DMS153 treated with DMSO at 0.1 percent for 48 hours (cell line): ENCODE data around the gene KIF3A.

ENCODE experiments used
- DNase-seq: peaks from one replicate; lab custom pipeline; 2025; ENCODE audit not compliant: unreplicated experiment; lab: John Stamatoyannopoulos, UW

KIF3A gene

GRCh38 chr5:132679717-132680380 lies 57.5 kb downstream of the KIF3A start:
- DNase-seq, result no peak

GRCh38 chr5:132679166-132679565 lies 58.2 kb downstream of the KIF3A start:
- no peak for DNase-seq

GRCh38 chr5:132678735-132679134 lies 58.6 kb downstream of the KIF3A start:
- DNase-seq, result no peak

- no peak for DNase-seq
Observed at GRCh38 chr5:132677682-132678400, 59.5 kb downstream of the KIF3A start.

GRCh38 chr5:132677191-132677590 lies 60.2 kb downstream of the KIF3A start:
- DNase-seq, result no peak

- no peak for DNase-seq
Observed at GRCh38 chr5:132675936-132676689, 61.2 kb downstream of the KIF3A start.

GRCh38 chr5:132674671-132675506 lies 62.5 kb downstream of the KIF3A start:
- no peak for DNase-seq

GRCh38 chr5:132673939-132674630 lies 63.3 kb downstream of the KIF3A start, which contains the start of gene IL4:
IL4 (plus strand) TSS chr5:132673989; CDS start chr5:132674051, 62 bp downstream.
- DNase-seq, result no peak

GRCh38 chr5:132673488-132673887 lies 63.9 kb downstream of the KIF3A start:
- DNase-seq, result no peak

- no peak for DNase-seq
Observed at GRCh38 chr5:132671000-132671399, 66.3 kb downstream of the KIF3A start.

- DNase-seq, result no peak
Observed at GRCh38 chr5:132669966-132670882, 67.1 kb downstream of the KIF3A start.

GRCh38 chr5:132669455-132669820 lies 67.9 kb downstream of the KIF3A start:
- no peak for DNase-seq

- no peak for DNase-seq
Observed at GRCh38 chr5:132668706-132669454, 68.5 kb downstream of the KIF3A start.

GRCh38 chr5:132667761-132668705 lies 69.3 kb downstream of the KIF3A start:
- DNase-seq, result no peak

GRCh38 chr5:132667309-132667708 lies 70.0 kb downstream of the KIF3A start:
- no peak for DNase-seq

- DNase-seq, result no peak
Observed at GRCh38 chr5:132666310-132667123, 70.8 kb downstream of the KIF3A start.
